BLaER1 treated with 17β-estradiol and CSF1 and Interleukin-3, amounts not matched to agents 10 nM and 100 nM (cell line): ENCODE measurements around the gene DCTN3.
"Not testable (repeated sequence)": the region's sequence is repeated elsewhere in the genome, so short reads cannot be mapped to it uniquely, and the experiment has no call there.

Source experiments
- H3K27ac ChIP-seq, 11 experiments: shearing (Covaris generic); formaldehyde crosslinking; 2 replicates each; pipeline ENCODE4 v1.8.1; 2022
- H3K27me3 ChIP-seq, 11 experiments: shearing (Covaris generic); formaldehyde crosslinking; 2 replicates each; pipeline ENCODE4 v1.8.1; 2022
- H3K36me3 ChIP-seq, 11 experiments: shearing (Covaris generic); formaldehyde crosslinking; 2 replicates each; pipeline ENCODE4 v1.8.1; 2022
- H3K4me1 ChIP-seq, 10 experiments: shearing (Covaris generic); formaldehyde crosslinking; 2 replicates each; pipeline ENCODE4 v1.8.1; 2022
- H3K4me2 ChIP-seq, 11 experiments: shearing (Covaris generic); formaldehyde crosslinking; 2 replicates each; pipeline ENCODE4 v1.8.1; 2022
- H3K4me3 ChIP-seq, 10 experiments: shearing (Covaris generic); formaldehyde crosslinking; 2 replicates each; pipeline ENCODE4 v1.8.1; 2022
- H3K9ac ChIP-seq, 11 experiments: shearing (Covaris generic); formaldehyde crosslinking; 2 replicates each; pipeline ENCODE4 v1.8.1; 2022
- H3K9me3 ChIP-seq, 11 experiments: shearing (Covaris generic); formaldehyde crosslinking; replicated peaks in 1 of 11; 2 replicates each; pipeline ENCODE4 v1.8.1; 2022
- H4K20me1 ChIP-seq, 11 experiments: shearing (Covaris generic); formaldehyde crosslinking; 2 replicates each; pipeline ENCODE4 v1.8.1; 2022
- Cebpa-rat ChIP-seq, 11 experiments: shearing (Covaris generic); IDR thresholded peaks; 2 replicates each; pipeline ENCODE4 v1.8.1; 2022

The DCTN3 gene

GRCh38 chr9:34642679-34643078 lies 22.4 kb upstream of the DCTN3 start:
- no peak overlapping the region for H3K4me2 ChIP-seq
- H3K4me3 ChIP-seq = no peak overlapping the region
- no peak overlapping the region for H3K27ac ChIP-seq
- H3K9ac ChIP-seq = no peak overlapping the region
- TF ChIP-seq Cebpa-rat (IDR thresholded peaks at IDR 0.05) = no peak
- peaks cover 19 to 29% (median 22%) of the 10 kb centered on the region in 10 experiments for H3K4me1 ChIP-seq
- no peaks in the 10 kb centered on the region for H3K36me3 ChIP-seq
- no peaks in the 10 kb centered on the region for H3K9me3 ChIP-seq
- no peaks in the 10 kb centered on the region for H3K27me3 ChIP-seq
- H4K20me1 ChIP-seq = peaks cover 0 to 8% (median 6%) of the 10 kb centered on the region in 11 experiments; a peak in 11 of 22 replicates

- H3K27me3 ChIP-seq, H3K27ac ChIP-seq, H3K9me3 ChIP-seq, H3K9ac ChIP-seq, H3K4me2 ChIP-seq, H3K4me3 ChIP-seq: not testable (repeated sequence)
- peaks cover 0 to 28% (median 17%) of the 10 kb centered on the region in 11 experiments; a peak in 16 of 22 replicates for H4K20me1 ChIP-seq
- peaks cover 0 to 16% (median 12%) of the 10 kb centered on the region in 11 experiments; a peak in 13 of 22 replicates for H3K36me3 ChIP-seq
- peaks cover 38 to 48% (median 41%) of the 10 kb centered on the region in 10 experiments for H3K4me1 ChIP-seq
Measured at GRCh38 chr9:34639322-34639721, 19.0 kb upstream of the DCTN3 start.

GRCh38 chr9:34638138-34638445 lies 17.8 kb upstream of the DCTN3 start:
- no peak for TF ChIP-seq Cebpa-rat (IDR thresholded peaks at IDR 0.05)
- no peaks in the 10 kb centered on the region for H3K9me3 ChIP-seq
- peaks cover 0 to 40% (median 28%) of the 10 kb centered on the region in 11 experiments; a peak in 16 of 22 replicates for H4K20me1 ChIP-seq
- H3K27ac ChIP-seq = peak overlapping the region; percentile 76 to 88 (median 82)
- peak overlapping the region; percentile 87 to 99 (median 97) for H3K4me2 ChIP-seq
- H3K36me3 ChIP-seq = peaks cover 0 to 21% (median 12%) of the 10 kb centered on the region in 11 experiments; a peak in 14 of 22 replicates
- H3K4me1 ChIP-seq = peaks cover 38 to 53% (median 47%) of the 10 kb centered on the region in 10 experiments
- peak overlapping the region; percentile 64 to 82 (median 74) for H3K4me3 ChIP-seq
- H3K27me3 ChIP-seq = no peaks in the 10 kb centered on the region
- peak overlapping the region; percentile 79 to 92 (median 85) for H3K9ac ChIP-seq

GRCh38 chr9:34637356-34638137 lies 17.3 kb upstream of the DCTN3 start, which contains the start of gene SIGMAR1:
SIGMAR1 (minus strand) TSS chr9:34637787; CDS start chr9:34637697, 90 bp downstream.
- H3K4me1 ChIP-seq = peaks cover 38 to 53% (median 47%) of the 10 kb centered on the region in 10 experiments
- peak within 1 kb of the TSS; percentile 64 to 82 (median 74) for H3K4me3 ChIP-seq
- H3K9ac ChIP-seq = peak within 1 kb of the TSS; percentile 79 to 92 (median 85)
- no peaks in the 10 kb centered on the region for H3K27me3 ChIP-seq
- H3K9me3 ChIP-seq = no peaks in the 10 kb centered on the region
- peaks cover 0 to 46% (median 32%) of the 10 kb centered on the region in 11 experiments; a peak in 16 of 22 replicates for H4K20me1 ChIP-seq
- H3K4me2 ChIP-seq = peak within 1 kb of the TSS; percentile 87 to 99 (median 97)
- peak within 1 kb of the TSS; percentile 76 to 88 (median 82) for H3K27ac ChIP-seq
- no peak for TF ChIP-seq Cebpa-rat (IDR thresholded peaks at IDR 0.05)
- H3K36me3 ChIP-seq = peaks cover 0 to 23% (median 12%) of the 10 kb centered on the region in 11 experiments; a peak in 14 of 22 replicates

- Histone ChIP-seq H3K27ac (peak overlapping the region; percentile 76 to 88 (median 82); a peak in 21 of 22 replicates), H3K9ac (peak overlapping the region; percentile 79 to 92 (median 85)), H4K20me1 (peaks cover 0 to 52% (median 32%) of the 10 kb centered on the region in 11 experiments; a peak in 16 of 22 replicates), H3K27me3 (peaks cover 0 to 5% (median under 1%) of the 10 kb centered on the region in 11 experiments; a peak in 8 of 22 replicates), H3K9me3 (no peaks in the 10 kb centered on the region), H3K4me1 (peaks cover 38 to 53% (median 47%) of the 10 kb centered on the region in 10 experiments), H3K36me3 (peaks cover 0 to 23% (median 12%) of the 10 kb centered on the region in 11 experiments; a peak in 14 of 22 replicates), H3K4me3 (peak overlapping the region; percentile 64 to 82 (median 74)), H3K4me2 (peak overlapping the region; percentile 87 to 99 (median 97))
- TF ChIP-seq Cebpa-rat (IDR thresholded peaks at IDR 0.05) = no peak
Measured at GRCh38 chr9:34636791-34637355, 16.6 kb upstream of the DCTN3 start.

GRCh38 chr9:34635556-34635955 lies 15.3 kb upstream of the DCTN3 start:
- Histone ChIP-seq H3K4me1 (peaks cover 31 to 49% (median 44%) of the 10 kb centered on the region in 10 experiments), H3K9ac (peak overlapping the region in 10 of 11 experiments; percentile 4 to 89 (median 44); a peak in 14 of 22 replicates), H4K20me1 (peaks cover 0 to 61% (median 36%) of the 10 kb centered on the region in 11 experiments; a peak in 16 of 22 replicates), H3K9me3 (no peaks in the 10 kb centered on the region), H3K4me2 (peak overlapping the region; percentile 87 to 99 (median 97)), H3K4me3 (peak overlapping the region in 9 of 10 experiments; percentile 7 to 82 (median 75); a peak in 14 of 20 replicates), H3K27me3 (peaks cover 11 to 18% (median 13%) of the 10 kb centered on the region in 11 experiments), H3K27ac (peak overlapping the region in 4 of 11 experiments; percentile 8 to 21 (median 16); a peak in 3 of 22 replicates), H3K36me3 (peaks cover 0 to 23% (median 12%) of the 10 kb centered on the region in 11 experiments; a peak in 14 of 22 replicates)
- no peak for TF ChIP-seq Cebpa-rat (IDR thresholded peaks at IDR 0.05)

- H3K27ac ChIP-seq = peak overlapping the region in 3 of 11 experiments; percentile 2 to 21 (median 8); a peak in 2 of 22 replicates
- H3K27me3 ChIP-seq = peaks cover 20 to 27% (median 22%) of the 10 kb centered on the region in 11 experiments
- peak overlapping the region in 2 of 10 experiments; percentile 26 to 75; a peak in 2 of 20 replicates for H3K4me3 ChIP-seq
- TF ChIP-seq Cebpa-rat (IDR thresholded peaks at IDR 0.05) = no peak
- H3K4me1 ChIP-seq = peaks cover 31 to 49% (median 44%) of the 10 kb centered on the region in 10 experiments
- H3K4me2 ChIP-seq = peak overlapping the region in 10 of 11 experiments; percentile 87 to 99 (median 97); a peak in 19 of 22 replicates
- peak overlapping the region in 7 of 11 experiments; percentile 9 to 85 (median 37); a peak in 12 of 22 replicates for H3K9ac ChIP-seq
- H4K20me1 ChIP-seq = peaks cover 0 to 69% (median 44%) of the 10 kb centered on the region in 11 experiments; a peak in 16 of 22 replicates
- H3K36me3 ChIP-seq = peaks cover 0 to 23% (median 12%) of the 10 kb centered on the region in 11 experiments; a peak in 14 of 22 replicates
- no peaks in the 10 kb centered on the region for H3K9me3 ChIP-seq
Measured at GRCh38 chr9:34634551-34635248, 14.4 kb upstream of the DCTN3 start.
